ENCODE measurements around the gene ZNF69.

ZNF69 gene

GRCh38 chr19:11890634-11891033, 3.1 kb downstream of the ZNF69 start:
- DNase-seq: no peak
- Histone ChIP-seq H3K4me1 (ENCODE audit: control insufficient read depth in 1 of 2, insufficient read depth in 2 of 2, low read length in 2 of 2) (peaks cover 9 to 16% of the 10 kb centered on the region in 2 experiments), H3K9me3 (ENCODE audit: insufficient read depth, low read depth, low read length) (peaks cover 8% of the 10 kb centered on the region), H2AFZ (ENCODE audit: insufficient read depth, low read length, poor library complexity) (no peak overlapping the region), H2BK120ac (ENCODE audit: insufficient read depth, low read length, poor library complexity) (no peak overlapping the region), H3K18ac (ENCODE audit: low read length) (no peak overlapping the region), H2AK5ac (ENCODE audit: low read length) (no peak overlapping the region), H3K23ac (ENCODE audit: low read length) (no peak overlapping the region), H3K4ac (ENCODE audit: low read depth, low read length) (no peak overlapping the region), H3K14ac (ENCODE audit: low read length) (no peak overlapping the region), H3K4me3 (ENCODE audit: low read depth, low read length) (no peak overlapping the region), H3K27ac (ENCODE audit: low read depth, low read length) (no peak overlapping the region), H3K36me3 (ENCODE audit: control insufficient read depth in 1 of 2, insufficient read depth in 2 of 2, low read length in 2 of 2) (peaks cover 12 to 20% of the 10 kb centered on the region in 2 experiments), H2BK12ac (ENCODE audit: low read length) (no peak overlapping the region), H4K91ac (ENCODE audit: low read depth, low read length) (no peak overlapping the region), H3K27me3 (ENCODE audit: insufficient read depth, low read length) (no peaks in the 10 kb centered on the region), H3K9ac (ENCODE audit: low read length) (no peak overlapping the region), H4K8ac (ENCODE audit: low read depth, low read length) (no peak overlapping the region), H2BK5ac (ENCODE audit: low read depth, low read length, poor library complexity) (no peak overlapping the region), H3K79me2 (ENCODE audit: control insufficient read depth, insufficient read depth, low read length, poor library complexity) (peaks cover 4% of the 10 kb centered on the region), H3K4me2 (ENCODE audit: low read length) (no peak overlapping the region), H3K79me1 (ENCODE audit: low read length) (peaks cover 11% of the 10 kb centered on the region), H4K12ac (ENCODE audit: low read depth, low read length) (no peak overlapping the region)
- no CpG with 5 or more reads among the region's 5 CpGs for WGBS (ENCODE audit: extremely low coverage, insufficient coverage, insufficient read length)

- no peaks in the 10 kb centered on the region for H3K79me2 ChIP-seq (ENCODE audit: control insufficient read depth, insufficient read depth, low read length, poor library complexity)
- H2BK120ac ChIP-seq (ENCODE audit: insufficient read depth, low read length, poor library complexity): no peak overlapping the region
- no peak overlapping the region for H3K9ac ChIP-seq (ENCODE audit: low read length)
- H3K27ac ChIP-seq (ENCODE audit: low read depth, low read length): no peak overlapping the region
- H3K9me3 ChIP-seq (ENCODE audit: insufficient read depth, low read depth, low read length): peaks cover 10% of the 10 kb centered on the region
- no peak overlapping the region for H3K4ac ChIP-seq (ENCODE audit: low read depth, low read length)
- no peak overlapping the region for H3K4me3 ChIP-seq (ENCODE audit: low read depth, low read length)
- H4K12ac ChIP-seq (ENCODE audit: low read depth, low read length): no peak overlapping the region
- no peak overlapping the region for H3K18ac ChIP-seq (ENCODE audit: low read length)
- H3K27me3 ChIP-seq (ENCODE audit: insufficient read depth, low read length): no peaks in the 10 kb centered on the region
- no peaks in the 10 kb centered on the region for H3K79me1 ChIP-seq (ENCODE audit: low read length)
- no peak overlapping the region for H2AFZ ChIP-seq (ENCODE audit: insufficient read depth, low read length, poor library complexity)
- H3K14ac ChIP-seq (ENCODE audit: low read length): no peak overlapping the region
- WGBS (ENCODE audit: extremely low coverage, insufficient coverage, insufficient read length): no CpG with 5 or more reads among the region's 6 CpGs
- no peak overlapping the region for H4K8ac ChIP-seq (ENCODE audit: low read depth, low read length)
- no peak overlapping the region for H2BK12ac ChIP-seq (ENCODE audit: low read length)
- DNase-seq: peak; percentile 30 to 44
- H3K4me2 ChIP-seq (ENCODE audit: low read length): no peak overlapping the region
- H2AK5ac ChIP-seq (ENCODE audit: low read length): no peak overlapping the region
- H3K4me1 ChIP-seq (ENCODE audit: control insufficient read depth in 1 of 2, insufficient read depth in 2 of 2, low read length in 2 of 2): peaks cover 2 to 6% of the 10 kb centered on the region in 2 experiments
- peaks cover 19 to 23% of the 10 kb centered on the region in 2 experiments for H3K36me3 ChIP-seq (ENCODE audit: control insufficient read depth in 1 of 2, insufficient read depth in 2 of 2, low read length in 2 of 2)
- no peak overlapping the region for H3K23ac ChIP-seq (ENCODE audit: low read length)
- H2BK5ac ChIP-seq (ENCODE audit: low read depth, low read length, poor library complexity): no peak overlapping the region
- H4K91ac ChIP-seq (ENCODE audit: low read depth, low read length): no peak overlapping the region
These were observed 7.3 kb downstream of the ZNF69 start for GRCh38 chr19:11894851-11895250.

- no peak overlapping the region for H2AK5ac ChIP-seq (ENCODE audit: low read length)
- no peak overlapping the region for H3K18ac ChIP-seq (ENCODE audit: low read length)
- no peak overlapping the region for H4K12ac ChIP-seq (ENCODE audit: low read depth, low read length)
- no peak overlapping the region for H3K4ac ChIP-seq (ENCODE audit: low read depth, low read length)
- no peaks in the 10 kb centered on the region for H3K4me1 ChIP-seq (ENCODE audit: control insufficient read depth in 1 of 2, insufficient read depth in 2 of 2, low read length in 2 of 2)
- no CpG with 5 or more reads among the region's 3 CpGs for WGBS (ENCODE audit: extremely low coverage, insufficient coverage, insufficient read length)
- no peak overlapping the region for H2AFZ ChIP-seq (ENCODE audit: insufficient read depth, low read length, poor library complexity)
- no peak overlapping the region for H3K27ac ChIP-seq (ENCODE audit: low read depth, low read length)
- H3K14ac ChIP-seq (ENCODE audit: low read length): no peak overlapping the region
- H4K91ac ChIP-seq (ENCODE audit: low read depth, low read length): no peak overlapping the region
- no peak overlapping the region for H3K23ac ChIP-seq (ENCODE audit: low read length)
- no peak overlapping the region for H2BK5ac ChIP-seq (ENCODE audit: low read depth, low read length, poor library complexity)
- no peaks in the 10 kb centered on the region for H3K79me2 ChIP-seq (ENCODE audit: control insufficient read depth, insufficient read depth, low read length, poor library complexity)
- no peaks in the 10 kb centered on the region for H3K27me3 ChIP-seq (ENCODE audit: insufficient read depth, low read length)
- DNase-seq: no peak
- H2BK12ac ChIP-seq (ENCODE audit: low read length): no peak overlapping the region
- no peak overlapping the region for H2BK120ac ChIP-seq (ENCODE audit: insufficient read depth, low read length, poor library complexity)
- no peak overlapping the region for H3K4me3 ChIP-seq (ENCODE audit: low read depth, low read length)
- H3K4me2 ChIP-seq (ENCODE audit: low read length): no peak overlapping the region
- peaks cover 28% of the 10 kb centered on the region for H3K9me3 ChIP-seq (ENCODE audit: insufficient read depth, low read depth, low read length)
- H3K36me3 ChIP-seq (ENCODE audit: control insufficient read depth in 1 of 2, insufficient read depth in 2 of 2, low read length in 2 of 2): peaks cover 31 to 47% of the 10 kb centered on the region in 2 experiments
- H3K9ac ChIP-seq (ENCODE audit: low read length): no peak overlapping the region
- no peaks in the 10 kb centered on the region for H3K79me1 ChIP-seq (ENCODE audit: low read length)
- no peak overlapping the region for H4K8ac ChIP-seq (ENCODE audit: low read depth, low read length)
These were observed 14.6 kb downstream of the ZNF69 start for GRCh38 chr19:11902228-11902627.

GRCh38 chr19:11905928-11906327, 18.3 kb downstream of the ZNF69 start:
- H3K23ac ChIP-seq (ENCODE audit: low read length): no peak overlapping the region
- H4K8ac ChIP-seq (ENCODE audit: low read depth, low read length): no peak overlapping the region
- no peaks in the 10 kb centered on the region for H3K4me1 ChIP-seq (ENCODE audit: control insufficient read depth in 1 of 2, insufficient read depth in 2 of 2, low read length in 2 of 2)

More at GRCh38 chr19:11905928-11906327, 18.3 kb downstream of the ZNF69 start:
- Histone ChIP-seq H3K79me2 (ENCODE audit: control insufficient read depth, insufficient read depth, low read length, poor library complexity) (no peaks in the 10 kb centered on the region), H2BK120ac (ENCODE audit: insufficient read depth, low read length, poor library complexity) (no peak overlapping the region), H4K12ac (ENCODE audit: low read depth, low read length) (no peak overlapping the region), H2AFZ (ENCODE audit: insufficient read depth, low read length, poor library complexity) (no peak overlapping the region), H2BK12ac (ENCODE audit: low read length) (no peak overlapping the region), H3K4ac (ENCODE audit: low read depth, low read length) (no peak overlapping the region), H3K36me3 (ENCODE audit: control insufficient read depth in 1 of 2, insufficient read depth in 2 of 2, low read length in 2 of 2) (peaks cover 23 to 41% of the 10 kb centered on the region in 2 experiments), H2AK5ac (ENCODE audit: low read length) (no peak overlapping the region), H3K4me3 (ENCODE audit: low read depth, low read length) (no peak overlapping the region), H3K4me2 (ENCODE audit: low read length) (no peak overlapping the region), H3K18ac (ENCODE audit: low read length) (no peak overlapping the region), H3K79me1 (ENCODE audit: low read length) (no peaks in the 10 kb centered on the region), H3K27ac (ENCODE audit: low read depth, low read length) (no peak overlapping the region), H3K9ac (ENCODE audit: low read length) (no peak overlapping the region), H3K14ac (ENCODE audit: low read length) (no peak overlapping the region), H3K27me3 (ENCODE audit: insufficient read depth, low read length) (no peaks in the 10 kb centered on the region), H3K9me3 (ENCODE audit: insufficient read depth, low read depth, low read length) (peaks cover 24% of the 10 kb centered on the region), H4K91ac (ENCODE audit: low read depth, low read length) (no peak overlapping the region), H2BK5ac (ENCODE audit: low read depth, low read length, poor library complexity) (no peak overlapping the region)
- WGBS (ENCODE audit: extremely low coverage, insufficient coverage, insufficient read length): no CpG with 5 or more reads among the region's 3 CpGs
- DNase-seq: no peak

Measured in trophoblast cell (in vitro differentiated cells and primary cell).